NOMO-1 treated with dmso at 0.1 percent for 144 hours (cell line): ENCODE measurements around the gene SPATA33.

Experiments used
- DNase-seq: peaks from one replicate; lab custom pipeline; 2025; ENCODE audit not compliant: unreplicated experiment; lab: John Stamatoyannopoulos, UW

The SPATA33 gene

GRCh38 chr16:89706518-89707260 is 49.1 kb downstream of the SPATA33 start:
- no peak for DNase-seq

GRCh38 chr16:89707695-89708094 is 50.1 kb downstream of the SPATA33 start:
- no peak for DNase-seq

GRCh38 chr16:89708481-89708931 is 50.9 kb downstream of the SPATA33 start:
- DNase-seq = no peak

- no peak for DNase-seq
These were observed 51.5 kb downstream of the SPATA33 start for GRCh38 chr16:89709166-89709565.

- no peak for DNase-seq
These were observed 52.2 kb downstream of the SPATA33 start for GRCh38 chr16:89709716-89710432.

GRCh38 chr16:89710709-89711564 is 53.3 kb downstream of the SPATA33 start:
- DNase-seq = no peak

GRCh38 chr16:89711601-89712273 is 54.1 kb downstream of the SPATA33 start:
- DNase-seq = peak; percentile 10

GRCh38 chr16:89712274-89712781 is 54.7 kb downstream of the SPATA33 start:
- DNase-seq = no peak

GRCh38 chr16:89716493-89716892 is 58.9 kb downstream of the SPATA33 start:
- DNase-seq = no peak

GRCh38 chr16:89716916-89717687 is 59.5 kb downstream of the SPATA33 start:
- no peak for DNase-seq

- no peak for DNase-seq
These were observed 60.3 kb downstream of the SPATA33 start for GRCh38 chr16:89717688-89718505.
